H9 (cell line): ENCODE measurements around the gene AIG1. TPM values are rescaled to one million over a fixed set of nuclear protein-coding genes. Genes with fewer than 3 reads are reported as not detected.
"Not testable (repeated sequence)": the region's sequence is repeated elsewhere in the genome, so short reads cannot be mapped to it uniquely, and the experiment has no call there.

Experiments used
- DNase-seq: peaks from one replicate; pipeline ENCODE4 v3.0.0-alpha.2; 2017
- H2AFZ ChIP-seq: one replicate; pipeline ENCODE4 v1.6.1; 2013; ENCODE audit warnings: mild to moderate bottlenecking, low read length, control low read depth, moderate library complexity
- H2AK5ac ChIP-seq: 2 replicates; pipeline ENCODE4 v1.6.1; 2013; ENCODE audit warnings: low read length, control low read depth, mixed read lengths; ENCODE audit not compliant: insufficient read length
- H2BK120ac ChIP-seq: one replicate; pipeline ENCODE4 v1.6.1; 2013; ENCODE audit warnings: low read depth, mild to moderate bottlenecking, low read length, control low read depth, inconsistent platforms; ENCODE audit not compliant: poor library complexity, severe bottlenecking
- H2BK12ac ChIP-seq: 2 replicates; pipeline ENCODE4 v1.6.1; 2013; ENCODE audit warnings: low read length, control low read depth, mixed read lengths, low read depth; ENCODE audit not compliant: insufficient read length
- H2BK15ac ChIP-seq: 2 replicates; pipeline ENCODE4 v1.6.1; 2013; ENCODE audit warnings: low read depth, low read length, control low read depth
- H2BK20ac ChIP-seq: one replicate; pipeline ENCODE4 v1.6.1; 2013; ENCODE audit warnings: low read depth, mild to moderate bottlenecking, low read length, control low read depth, inconsistent platforms; ENCODE audit not compliant: poor library complexity, severe bottlenecking
- H2BK5ac ChIP-seq: 2 replicates; pipeline ENCODE4 v1.6.1; 2013; ENCODE audit warnings: low read length, control low read depth, mixed read lengths; ENCODE audit not compliant: insufficient read length
- H3K14ac ChIP-seq: 2 replicates; pipeline ENCODE4 v1.6.1; 2013; ENCODE audit warnings: low read length, control low read depth; ENCODE audit not compliant: insufficient read depth
- H3K18ac ChIP-seq: 2 replicates; pipeline ENCODE4 v1.6.1; 2013; ENCODE audit warnings: low read depth, mild to moderate bottlenecking, mixed read lengths, low read length, control low read depth; ENCODE audit not compliant: insufficient read length
- H3K23ac ChIP-seq: 2 replicates; pipeline ENCODE4 v1.6.1; 2013; ENCODE audit warnings: low read length, control low read depth, mixed read lengths, low read depth; ENCODE audit not compliant: insufficient read length
- H3K23me2 ChIP-seq: 2 replicates; pipeline ENCODE4 v1.6.1; 2013; ENCODE audit warnings: low read depth, mild to moderate bottlenecking, mixed read lengths, low read length, control low read depth; ENCODE audit not compliant: insufficient read length, poor library complexity, severe bottlenecking
- H3K27ac ChIP-seq: 2 replicates; pipeline ENCODE4 v1.5.1; 2013; ENCODE audit warnings: low read length, control low read depth, mixed read lengths, low read depth; ENCODE audit not compliant: insufficient read length
- H3K27me3 ChIP-seq: 2 replicates; pipeline ENCODE4 v1.6.1; 2013; ENCODE audit warnings: low read length, control low read depth, inconsistent platforms; ENCODE audit not compliant: insufficient read depth
- H3K4ac ChIP-seq: 2 replicates; pipeline ENCODE4 v1.6.1; 2013; ENCODE audit warnings: low read depth, mild to moderate bottlenecking, control low read depth, inconsistent platforms, low read length, moderate library complexity
- H3K4me1 ChIP-seq: 2 replicates; pipeline ENCODE4 v1.6.1; 2013; ENCODE audit warnings: low read length, control low read depth, inconsistent platforms; ENCODE audit not compliant: insufficient read depth
- H3K4me2 ChIP-seq: 2 replicates; pipeline ENCODE4 v1.6.1; 2013; ENCODE audit warnings: low read length, control low read depth, mixed read lengths; ENCODE audit not compliant: insufficient read length, insufficient read depth
- H3K56ac ChIP-seq: 2 replicates; pipeline ENCODE4 v1.6.1; 2013; ENCODE audit warnings: low read depth, mild to moderate bottlenecking, mixed read lengths, low read length, control low read depth; ENCODE audit not compliant: insufficient read length
- H3K79me1 ChIP-seq: 2 replicates; pipeline ENCODE4 v1.6.1; 2013; ENCODE audit warnings: low read depth, mild to moderate bottlenecking, moderate library complexity, low read length, control low read depth, inconsistent platforms; ENCODE audit not compliant: insufficient read depth, poor library complexity, severe bottlenecking
- H3K79me2 ChIP-seq: 2 replicates; pipeline ENCODE4 v1.6.1; 2013; ENCODE audit warnings: low read length, control low read depth, inconsistent platforms; ENCODE audit not compliant: insufficient read depth
- H3K9ac ChIP-seq: 2 replicates; pipeline ENCODE4 v1.6.1; 2013; ENCODE audit warnings: low read length, control low read depth, mixed read lengths; ENCODE audit not compliant: insufficient read length; ENCODE audit errors: extremely low read depth
- H3K9me3 ChIP-seq: one replicate; pipeline ENCODE4 v1.6.1; 2013; ENCODE audit warnings: low read depth, low read length, inconsistent platforms; ENCODE audit not compliant: control insufficient read depth
- H3T11ph ChIP-seq: one replicate; pipeline ENCODE4 v1.6.1; 2013; ENCODE audit warnings: mild to moderate bottlenecking, low read length, control low read depth, inconsistent platforms
- H4K20me1 ChIP-seq: one replicate; pipeline ENCODE4 v1.6.1; 2013; ENCODE audit not compliant: control insufficient read depth, insufficient read length, insufficient read depth
- H4K5ac ChIP-seq: 2 replicates; pipeline ENCODE4 v1.6.1; 2013; ENCODE audit warnings: low read depth, mild to moderate bottlenecking, mixed read lengths, low read length, control low read depth; ENCODE audit not compliant: insufficient read length
- H4K8ac ChIP-seq: replicated peaks from 2 replicates; pipeline ENCODE4 v1.6.1; 2013; ENCODE audit warnings: low read length, control low read depth, mixed read lengths, low read depth; ENCODE audit not compliant: insufficient read length
- H4K91ac ChIP-seq: 2 replicates; pipeline ENCODE4 v1.6.1; 2013; ENCODE audit warnings: low read depth, mild to moderate bottlenecking, moderate library complexity, mixed read lengths, low read length, control low read depth; ENCODE audit not compliant: insufficient read length
- H3K27ac Mint-ChIP-seq, 3 experiments: 2 replicates in 2 of 3; 3 replicates in 1 of 3; pipeline ENCODE4 v1.8.0; 2020 to 2021; ENCODE audit warnings: mixed read lengths in 3 of 3, mild to moderate bottlenecking in 1 of 3, moderate library complexity in 1 of 3
- H3K27me3 Mint-ChIP-seq: 2 replicates; pipeline ENCODE4 v1.8.0; 2021; ENCODE audit warnings: low read depth, mild to moderate bottlenecking, moderate library complexity, mixed read lengths
- H3K36me3 Mint-ChIP-seq, 3 experiments: 2 replicates in 2 of 3; 3 replicates in 1 of 3; pipeline ENCODE4 v1.8.0; 2020 to 2021; ENCODE audit warnings: low read depth in 3 of 3, mixed read lengths in 3 of 3; ENCODE audit not compliant: insufficient read depth in 1 of 3
- H3K4me1 Mint-ChIP-seq, 2 experiments: 2 replicates each; pipeline ENCODE4 v1.8.0; 2020; ENCODE audit warnings: mixed read lengths in 2 of 2
- H3K4me3 Mint-ChIP-seq, 2 experiments: 2 replicates in 1 of 2; 3 replicates in 1 of 2; pipeline ENCODE4 v1.8.0; 2020 to 2021; ENCODE audit warnings: mild to moderate bottlenecking in 2 of 2, mixed read lengths in 2 of 2, moderate library complexity in 1 of 2
- H3K9me3 Mint-ChIP-seq, 2 experiments: 2 replicates in 1 of 2; 3 replicates in 1 of 2; pipeline ENCODE4 v1.8.0; 2020; ENCODE audit warnings: mild to moderate bottlenecking in 2 of 2, mixed read lengths in 2 of 2, moderate library complexity in 1 of 2
- WGBS: extraction: QIAGEN DNeasy Blood & Tissue Kit; methylation state at CpG from one replicate; pipeline ENCODE4 v1.1.7; 2013; ENCODE audit warnings: missing lambda C conversion rate, low lambda C conversion rate, mixed read lengths; ENCODE audit not compliant: insufficient read length; ENCODE audit errors: extremely low coverage; 5-methylcytosine and 5-hydroxymethylcytosine counted together
- total RNA-seq: library from RNA; stranded (reverse); gene quantifications from 2 replicates; pipeline ENCODE4 v1.2.1, GENCODE V29; 2021
- TF ChIP-seq, protein P1 (sequence below): fragments of 200-600 bp; sonication (generic); conservative IDR thresholded peaks from 3 replicates; pipeline ENCODE4 v1.8.0; 2021; ENCODE audit warnings: antibody characterized with exemption, mild to moderate bottlenecking

The AIG1 gene
- total RNA-seq, 1 experiment from 2014 or later: 44.6 TPM

DNA sequence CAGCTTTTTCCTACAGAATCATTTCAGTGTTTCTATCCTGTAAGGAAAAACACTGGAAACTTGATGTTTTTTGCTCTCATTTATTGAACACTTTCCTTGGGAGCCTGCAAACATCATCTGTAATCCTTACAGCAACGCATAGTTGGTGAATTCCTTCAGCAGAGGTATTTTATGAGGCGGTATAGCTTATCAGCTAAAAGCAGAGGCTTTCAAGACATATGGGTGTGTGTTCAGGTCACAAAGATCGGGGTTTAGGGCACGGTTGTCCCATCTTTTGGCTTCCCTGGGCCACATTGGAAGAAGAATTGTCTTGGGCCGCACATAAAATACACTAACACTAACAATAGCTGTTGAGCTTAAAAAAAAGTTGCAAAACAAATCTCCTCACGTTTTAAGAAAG is 185.0 kb downstream of the AIG1 start:
- H2BK15ac ChIP-seq: no peak overlapping the region
- no peak overlapping the region for H3K27ac Mint-ChIP-seq
- H2BK5ac ChIP-seq: no peak overlapping the region
- no peak overlapping the region for H3K14ac ChIP-seq
- H3K36me3 Mint-ChIP-seq: peaks cover 7 to 12% (median 7%) of the 10 kb centered on the region in 3 experiments; a peak in 5 of 7 replicates
- H3T11ph ChIP-seq: no peak overlapping the region
- WGBS: no CpG with 5 or more reads among the region's 6 CpGs
- H2AFZ ChIP-seq: no peak overlapping the region
- no peak overlapping the region for H4K8ac ChIP-seq
- H4K5ac ChIP-seq: no peak overlapping the region
- H3K27ac ChIP-seq: no peak overlapping the region
- no peaks in the 10 kb centered on the region for H3K79me2 ChIP-seq
- H3K23me2 ChIP-seq: no peaks in the 10 kb centered on the region
- no peak overlapping the region for H3K56ac ChIP-seq
- H4K91ac ChIP-seq: no peak overlapping the region
- DNase-seq: no peak
- no peaks in the 10 kb centered on the region for H3K4me1 ChIP-seq
- H2BK20ac ChIP-seq: no peak overlapping the region
- no peak overlapping the region for H3K9ac ChIP-seq
- H2AK5ac ChIP-seq: no peak overlapping the region
- no peak overlapping the region for H3K18ac ChIP-seq
- H3K4me1 Mint-ChIP-seq: peaks cover 5 to 6% of the 10 kb centered on the region in 2 experiments; a peak in 3 of 4 replicates
- H3K27me3 Mint-ChIP-seq: no peaks in the 10 kb centered on the region
- H3K9me3 ChIP-seq: no peaks in the 10 kb centered on the region
- no peak overlapping the region for H2BK12ac ChIP-seq
- no peak overlapping the region for H3K4ac ChIP-seq
- H3K23ac ChIP-seq: no peak overlapping the region
- H2BK120ac ChIP-seq: no peak overlapping the region
- no peak overlapping the region for H3K4me3 Mint-ChIP-seq
- TF ChIP-seq, protein P1, sequence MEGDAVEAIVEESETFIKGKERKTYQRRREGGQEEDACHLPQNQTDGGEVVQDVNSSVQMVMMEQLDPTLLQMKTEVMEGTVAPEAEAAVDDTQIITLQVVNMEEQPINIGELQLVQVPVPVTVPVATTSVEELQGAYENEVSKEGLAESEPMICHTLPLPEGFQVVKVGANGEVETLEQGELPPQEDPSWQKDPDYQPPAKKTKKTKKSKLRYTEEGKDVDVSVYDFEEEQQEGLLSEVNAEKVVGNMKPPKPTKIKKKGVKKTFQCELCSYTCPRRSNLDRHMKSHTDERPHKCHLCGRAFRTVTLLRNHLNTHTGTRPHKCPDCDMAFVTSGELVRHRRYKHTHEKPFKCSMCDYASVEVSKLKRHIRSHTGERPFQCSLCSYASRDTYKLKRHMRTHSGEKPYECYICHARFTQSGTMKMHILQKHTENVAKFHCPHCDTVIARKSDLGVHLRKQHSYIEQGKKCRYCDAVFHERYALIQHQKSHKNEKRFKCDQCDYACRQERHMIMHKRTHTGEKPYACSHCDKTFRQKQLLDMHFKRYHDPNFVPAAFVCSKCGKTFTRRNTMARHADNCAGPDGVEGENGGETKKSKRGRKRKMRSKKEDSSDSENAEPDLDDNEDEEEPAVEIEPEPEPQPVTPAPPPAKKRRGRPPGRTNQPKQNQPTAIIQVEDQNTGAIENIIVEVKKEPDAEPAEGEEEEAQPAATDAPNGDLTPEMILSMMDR: no peak
- peaks cover 5 to 8% of the 10 kb centered on the region in 2 experiments; a peak in 4 of 5 replicates for H3K9me3 Mint-ChIP-seq
- H4K20me1 ChIP-seq: no peaks in the 10 kb centered on the region
- no peaks in the 10 kb centered on the region for H3K27me3 ChIP-seq
- H3K79me1 ChIP-seq: no peaks in the 10 kb centered on the region
- no peak overlapping the region for H3K4me2 ChIP-seq

DNA sequence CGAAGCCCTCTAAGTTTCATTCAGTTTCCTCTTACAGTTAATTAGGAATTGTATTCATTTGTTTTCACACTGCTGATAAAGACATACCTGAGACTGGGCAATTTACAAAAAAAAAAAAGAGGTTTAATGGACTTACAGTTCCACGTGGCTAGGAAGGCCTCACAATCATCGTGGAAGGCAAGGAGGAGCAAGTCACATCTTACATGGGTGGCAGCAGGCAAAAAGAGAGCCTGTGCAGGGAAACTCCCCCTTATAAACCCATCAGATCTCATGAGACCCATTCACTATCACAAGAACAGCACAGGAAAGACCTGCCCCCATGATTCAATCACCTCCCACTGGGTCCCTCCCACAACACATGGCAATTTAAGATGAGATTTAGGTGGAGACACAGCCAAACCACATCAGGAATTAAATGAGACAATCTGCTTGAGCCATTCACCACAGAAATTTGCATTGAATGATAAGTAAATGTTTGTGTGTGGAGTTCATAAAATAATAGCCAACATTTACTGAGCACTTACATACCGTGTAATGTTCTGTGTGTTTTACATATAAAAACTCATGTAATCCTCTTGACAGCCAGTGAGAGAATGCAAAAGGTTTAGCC is 185.6 kb downstream of the AIG1 start:
- DNase-seq, H3K27me3 Mint-ChIP-seq, H4K8ac ChIP-seq, H3K56ac ChIP-seq, H2BK20ac ChIP-seq, H3K4me2 ChIP-seq, H2BK15ac ChIP-seq, H2BK120ac ChIP-seq, H3K27ac Mint-ChIP-seq, H3K23me2 ChIP-seq, H3K79me2 ChIP-seq, H3K79me1 ChIP-seq, H3K23ac ChIP-seq, H3K4me1 ChIP-seq, H3K14ac ChIP-seq, H3K27ac ChIP-seq, H3K9me3 ChIP-seq, H3K27me3 ChIP-seq, H3K18ac ChIP-seq, H4K91ac ChIP-seq, H2AK5ac ChIP-seq, H4K20me1 ChIP-seq, H2BK5ac ChIP-seq, H3T11ph ChIP-seq, H2AFZ ChIP-seq, H4K5ac ChIP-seq, H3K4ac ChIP-seq, H3K4me1 Mint-ChIP-seq, H2BK12ac ChIP-seq, H3K4me3 Mint-ChIP-seq, H3K9me3 Mint-ChIP-seq, H3K9ac ChIP-seq: not testable (repeated sequence)
- H3K36me3 Mint-ChIP-seq: peaks cover 7 to 15% (median 7%) of the 10 kb centered on the region in 3 experiments; a peak in 5 of 7 replicates
- no CpG with 5 or more reads among the region's 4 CpGs for WGBS
